K562 (cell line): Measurements from ENCODE around the gene SORCS2. TPM values are rescaled to one million over a fixed set of nuclear protein-coding genes. Genes with fewer than 3 reads are reported as not detected.
A peak's percentile ranks its signal among the peaks of the same experiment; 100 is the strongest.

Source experiments
- ATAC-seq: fragments of 200-7000 bp; cut with Tn5 transposase; 3 replicates; pipeline ENCODE4 v1.9.1; 2020; ENCODE audit warnings: moderate library complexity
- BruUV-seq: library from RNA; stranded (reverse); fragments of 400-500 nt; replicated peaks from 2 replicates; lab custom pipeline; 2021; lab: Mats Ljungman, UMichigan
- CTCF ChIA-PET: fragments of 300-600 bp; formaldehyde crosslinking; extraction: SDS; loops from one replicate; lab custom pipeline; 2021; ENCODE audit warnings: low intra/inter-chr PET ratio; lab: Yijun Ruan, JAX
- POLR2A ChIA-PET: fragments of 300-600, 350-650 bp; sonication (Branson Sonifier 250); formaldehyde crosslinking; extraction: SDS; loops from one replicate; lab custom pipeline; 2021; ENCODE audit warnings: antibody characterized with exemption, inconsistent platforms; lab: Yijun Ruan, JAX
- DNase-seq, 4 experiments: peaks; one replicate each; pipeline versions ENCODE4 v3.0.0 to v3.0.0-alpha.2; 2011 to 2018; ENCODE audit warnings: low spot score in 3 of 4, mixed read lengths in 3 of 4; ENCODE audit errors: extremely low read depth in 1 of 4
- FAIRE-seq: peaks from 2 replicates; lab custom pipeline; 2011; peaks lifted over from hg19 to GRCh38; lab: Jason Lieb, UNC
- H2AFZ ChIP-seq: 2 replicates; pipeline ENCODE4 v1.6.0; 2011; ENCODE audit warnings: low read depth, low read length, control low read depth, inconsistent platforms
- H3K27ac ChIP-seq: fragments of 200-600 bp; 3 replicates; pipeline ENCODE4 v1.8.0; 2011; ENCODE audit warnings: low read depth, mild to moderate bottlenecking, control low read depth, inconsistent platforms, low read length, moderate library complexity, mixed read lengths; ENCODE audit errors: extremely low read depth
- H3K27me3 ChIP-seq, 2 experiments: fragments of 300-600 bp in 1 of 2; 2 replicates in 1 of 2; 3 replicates in 1 of 2; pipeline versions ENCODE4 v1.6.0 to v1.8.0; 2011; ENCODE audit warnings: inconsistent platforms in 2 of 2, low read length in 2 of 2, mild to moderate bottlenecking in 1 of 2, mixed read lengths in 1 of 2, moderate library complexity in 1 of 2; ENCODE audit not compliant: control insufficient read depth in 2 of 2, insufficient read depth in 2 of 2
- H3K36me3 ChIP-seq: fragments of 300-600 bp; 3 replicates; pipeline ENCODE4 v1.8.0; 2011; ENCODE audit warnings: mild to moderate bottlenecking, low read length, inconsistent platforms; ENCODE audit not compliant: control insufficient read depth, insufficient read depth
- H3K4me1 ChIP-seq, 2 experiments: fragments of 200-600 bp in 1 of 2; replicated peaks in 1 of 2; 2 replicates in 1 of 2; 3 replicates in 1 of 2; pipeline versions ENCODE4 v1.5.1 to v1.8.0; 2011; ENCODE audit warnings: inconsistent platforms in 2 of 2, low read length in 2 of 2, mild to moderate bottlenecking in 1 of 2, mixed read lengths in 1 of 2, moderate library complexity in 1 of 2; ENCODE audit not compliant: control insufficient read depth in 2 of 2, insufficient read depth in 2 of 2
- H3K4me2 ChIP-seq: 2 replicates; pipeline ENCODE4 v1.6.1; 2011; ENCODE audit warnings: low read length, control low read depth, inconsistent platforms, mixed read lengths; ENCODE audit not compliant: insufficient read depth
- H3K4me3 ChIP-seq: fragments of 200-600 bp; sonication (generic), shearing (Covaris generic); 2 replicates; pipeline ENCODE4 v1.5.1; 2016; ENCODE audit warnings: control low read depth, inconsistent platforms
- H3K79me2 ChIP-seq: fragments of 200-600 bp; 3 replicates; pipeline ENCODE4 v1.8.0; 2011; ENCODE audit warnings: low read length, inconsistent platforms; ENCODE audit not compliant: control insufficient read depth, insufficient read depth
- H3K9ac ChIP-seq, 2 experiments: 2 replicates each; pipeline versions ENCODE4 v1.6.0 to v1.6.1; 2011; ENCODE audit warnings: low read depth in 2 of 2, low read length in 2 of 2, control low read depth in 1 of 2, inconsistent platforms in 1 of 2, mild to moderate bottlenecking in 1 of 2, mixed read lengths in 1 of 2; ENCODE audit not compliant: insufficient read depth in 1 of 2
- H3K9me1 ChIP-seq: one replicate; pipeline ENCODE4 v1.6.0; 2011; ENCODE audit warnings: inconsistent platforms, mild to moderate bottlenecking, low read length, moderate library complexity; ENCODE audit not compliant: control insufficient read depth, insufficient read depth
- H3K9me3 ChIP-seq: replicated peaks from 2 replicates; pipeline ENCODE4 v1.5.1; 2011; ENCODE audit warnings: low read depth, low read length, inconsistent platforms; ENCODE audit not compliant: control insufficient read depth, insufficient read depth
- H4K20me1 ChIP-seq: replicated peaks from 2 replicates; pipeline ENCODE4 v1.6.1; 2011; ENCODE audit warnings: low read length, inconsistent platforms, mixed read lengths; ENCODE audit not compliant: control insufficient read depth, insufficient read depth
- CAMTA2 ChIP-seq: fragments of 250-450 bp; sonication (Bioruptor Pico); conservative IDR thresholded peaks from 2 replicates; pipeline ENCODE4 v1.5.1; 2022
- ESRRA ChIP-seq: fragments of 450-650 bp; IDR thresholded peaks from 2 replicates; pipeline ENCODE4 v1.6.1; 2014; ENCODE audit warnings: low read depth, mild to moderate bottlenecking, moderate library complexity, borderline replicate concordance
- HLTF ChIP-seq: fragments of 450-650 bp; IDR thresholded peaks from 2 replicates; pipeline ENCODE4 v1.6.1; 2016
- NFIC ChIP-seq: fragments of 450-650 bp; IDR thresholded peaks from 2 replicates; pipeline ENCODE4 v1.6.1; 2017; ENCODE audit warnings: mild to moderate bottlenecking, inconsistent platforms
- SREBF1 ChIP-seq: fragments of 150-350 bp; IDR thresholded peaks from 2 replicates; pipeline ENCODE4 v1.6.1; 2014; ENCODE audit warnings: antibody characterized with exemption, low read depth, low read length, borderline replicate concordance
- SRF ChIP-seq, 2 experiments: fragments of 250-450, 450-650 bp in 1 of 2; sonication (Bioruptor Pico) in 1 of 2; sonication (generic) in 1 of 2; formaldehyde crosslinking; IDR thresholded peaks; 2 replicates each; pipeline versions ENCODE4 v1.5.0 to v1.5.1; 2020 to 2022; ENCODE audit warnings: mild to moderate bottlenecking in 1 of 2, missing genetic modification reagents in 1 of 2
- ZNF217 ChIP-seq: sonication (generic); formaldehyde crosslinking; IDR thresholded peaks from 2 replicates; pipeline ENCODE4 v1.8.0; 2022; ENCODE audit warnings: mild to moderate bottlenecking, missing genetic modification reagents
- ZNF224 ChIP-seq: sonication (generic); formaldehyde crosslinking; IDR thresholded peaks from 2 replicates; pipeline ENCODE4 v1.8.0; 2022; ENCODE audit warnings: mild to moderate bottlenecking, missing genetic modification reagents
- ZNF57 ChIP-seq: fragments of 450-650 bp; formaldehyde crosslinking; IDR thresholded peaks from 2 replicates; pipeline ENCODE4 v1.4.0; 2020; ENCODE audit warnings: mild to moderate bottlenecking, moderate library complexity
- WGBS: fragments of 100-300 bp; shearing (Covaris generic); methylation state at CpG from one replicate; pipeline ENCODE4 v1.1.6; 2016; ENCODE audit warnings: low coverage, mixed read lengths; ENCODE audit not compliant: insufficient coverage; ENCODE audit errors: missing lambda C conversion rate; 5-methylcytosine and 5-hydroxymethylcytosine counted together
- in situ Hi-C: fragments of 300-500 bp; cut with MboI; formaldehyde crosslinking; loops from 4 replicates; pipeline ENCODE4 v1.15.0; 2018; ENCODE audit warnings: inconsistent platforms, mixed read lengths
- intact Hi-C: fragments of 100-400 bp; cut with micrococcal nuclease; formaldehyde crosslinking; loops from 2 replicates; pipeline ENCODE4 v1.14.2; 2022
- polyA plus RNA-seq, 8 experiments: library from polyadenylated mRNA; depleted of rRNA in 4 of 8; stranded (reverse) in 5 of 8; unstranded in 3 of 8; fragments of >200 nt; fragmentation: Nextera tagmentation in 2 of 8; fragmentation: Illumina TruSeq in 1 of 8; extraction: Ambion mirVana in 2 of 8; extraction: Trizol in 1 of 8; gene quantifications; 2 replicates each; pipeline versions ENCODE4 v1.2.1 to v1.2.3, GENCODE V29; 2011 to 2014; ENCODE audit warnings: inconsistent platforms in 1 of 8, missing spikeins in 1 of 8
- total RNA-seq, 7 experiments: library from RNA; depleted of rRNA in 6 of 7; stranded (reverse); fragments of >200 nt in 6 of 7; fragmentation: Illumina TruSeq in 2 of 7; extraction: Trizol in 2 of 7; gene quantifications; 2 replicates each; pipeline versions ENCODE4 v1.2.1 to v1.2.3, GENCODE V29; 2011 to 2021; ENCODE audit warnings: low replicate concordance in 1 of 7
- TF ChIP-seq, protein P1 (sequence below), 2 experiments: fragments of 450-650 bp in 1 of 2; sonication (generic) in 1 of 2; formaldehyde crosslinking; conservative IDR thresholded peaks; 2 replicates each; pipeline versions ENCODE4 v1.4.0 to v1.8.1; 2020 to 2022; ENCODE audit warnings: mild to moderate bottlenecking in 1 of 2, missing genetic modification reagents in 1 of 2
- TF ChIP-seq, protein P2 (sequence below): sonication (generic); formaldehyde crosslinking; IDR thresholded peaks from 2 replicates; pipeline ENCODE4 v1.8.1; 2023; ENCODE audit warnings: mild to moderate bottlenecking, missing genetic modification reagents

SORCS2 gene
- total and polyA plus RNA-seq, 9 of the 15 experiments (the other 6 are each of a cell fraction or from before 2014, with no cell fraction given) = not detected

DNA sequence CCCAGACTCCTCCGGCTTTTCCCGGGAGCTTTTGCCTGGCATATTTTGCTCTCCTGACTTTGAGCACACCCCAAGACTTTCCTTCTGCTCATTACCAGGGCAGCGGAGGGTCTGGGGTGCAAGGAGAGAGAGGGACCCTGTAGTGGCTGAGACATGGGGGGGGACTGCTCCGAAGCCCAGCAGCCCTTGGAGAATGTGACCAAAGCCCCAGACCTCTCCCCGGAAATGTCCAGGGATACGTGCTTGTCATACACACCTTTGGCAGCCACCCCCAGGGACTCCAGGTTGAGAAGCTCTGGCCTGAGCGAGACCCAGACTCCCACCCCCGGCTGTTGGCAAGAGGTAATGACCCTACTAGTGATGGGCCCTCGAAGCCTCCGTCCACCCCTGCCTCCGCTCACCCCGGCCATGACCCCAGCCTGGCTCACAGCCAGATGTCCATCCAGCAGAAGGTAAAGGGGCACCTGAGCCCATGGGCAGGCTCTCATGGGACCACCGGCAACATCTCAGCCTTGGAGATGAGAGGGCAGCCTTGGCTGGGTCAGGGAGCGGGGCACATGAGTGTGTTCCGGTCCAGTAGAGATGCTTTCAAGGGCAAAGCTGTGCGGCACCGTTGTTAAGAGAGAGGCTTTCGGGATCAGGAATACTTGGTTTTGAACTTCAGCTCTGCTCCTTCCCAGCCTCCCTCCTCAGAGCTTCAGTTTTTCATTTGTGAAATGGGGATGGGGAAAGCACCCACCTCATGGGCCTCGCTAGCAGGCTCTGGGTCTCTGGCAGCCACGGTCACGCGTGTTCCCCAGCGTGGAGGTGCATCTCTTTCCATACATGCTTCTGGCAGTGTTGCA, 240.4 kb downstream of the SORCS2 start:
- H3K4me2 ChIP-seq = no peak overlapping the region
- TF ChIP-seq NFIC (peak; percentile 53), ZNF224 (no peak)
- H3K36me3 ChIP-seq = no peaks in the 10 kb centered on the region
- DNase-seq = no peak
- in situ Hi-C loops (no loop called here), intact Hi-C loops (no loop called here)
- no peak overlapping the region for H3K27ac ChIP-seq
- no peak overlapping the region for H3K9ac ChIP-seq
- ChIA-PET POLR2A (no interaction called here), CTCF (no interaction called here)
- H4K20me1 ChIP-seq = peaks cover 11% of the 10 kb centered on the region
- no peak overlapping the region for H3K4me3 ChIP-seq
- no peak for ATAC-seq
- no peaks in the 10 kb centered on the region for H3K79me2 ChIP-seq
- H3K9me1 ChIP-seq = no peaks in the 10 kb centered on the region
- no peaks in the 10 kb centered on the region for H3K9me3 ChIP-seq
- under 1% methylated on average over 20 of the region's 23 CpGs for WGBS
- no TSS peak for BruUV-seq
- peaks cover 0 to 7% of the 10 kb centered on the region in 2 experiments; a peak in 2 of 5 replicates for H3K4me1 ChIP-seq
- H3K27me3 ChIP-seq = peaks cover 0 to 61% of the 10 kb centered on the region in 2 experiments; a peak in 3 of 5 replicates
- H2AFZ ChIP-seq = no peak overlapping the region
- FAIRE-seq = no peak

DNA sequence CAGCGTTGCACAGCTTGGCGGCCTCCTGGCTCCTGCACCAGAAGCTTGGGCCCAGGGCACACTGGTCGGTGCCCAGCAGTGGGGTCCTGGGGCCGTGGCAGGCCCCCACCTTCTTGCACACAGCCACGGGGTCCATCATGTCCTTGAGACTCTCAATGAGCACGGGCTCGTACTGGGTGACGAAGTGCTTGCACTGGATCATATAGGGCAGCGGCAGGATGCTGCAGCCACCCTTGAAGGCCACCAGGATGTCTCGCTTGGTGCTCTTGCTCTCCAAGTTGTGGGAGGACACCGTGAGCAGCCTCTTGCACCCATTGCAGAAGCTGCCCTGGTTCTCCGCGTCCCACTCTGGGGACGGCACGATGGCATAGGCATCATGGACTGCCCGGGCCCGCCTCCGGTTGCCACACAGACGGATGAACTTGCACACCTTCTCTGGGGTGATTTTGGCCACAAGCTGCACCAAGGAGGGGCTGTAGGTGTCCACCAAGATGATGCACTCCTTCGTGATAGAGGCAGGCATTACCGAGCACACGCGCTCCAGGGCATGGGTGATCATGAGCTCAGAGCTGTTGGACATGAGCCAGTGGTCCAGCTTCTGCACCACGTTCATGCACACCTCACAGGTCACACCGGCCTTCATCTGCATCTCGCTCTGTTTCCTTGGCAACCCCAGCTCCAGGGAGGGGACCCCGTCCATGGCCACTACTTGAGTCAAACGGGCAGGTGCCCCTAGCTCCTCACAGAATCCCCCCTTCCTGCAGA, 241.2 kb downstream of the SORCS2 start:
- Histone ChIP-seq H3K27ac (no peak overlapping the region), H4K20me1 (peaks cover 11% of the 10 kb centered on the region), H2AFZ (no peak overlapping the region), H3K4me2 (no peak overlapping the region), H3K9me3 (no peaks in the 10 kb centered on the region), H3K9ac (no peak overlapping the region), H3K27me3 (peaks cover 0 to 54% of the 10 kb centered on the region in 2 experiments; a peak in 3 of 5 replicates), H3K4me1 (peaks cover 0 to 7% of the 10 kb centered on the region in 2 experiments; a peak in 2 of 5 replicates), H3K79me2 (no peaks in the 10 kb centered on the region), H3K4me3 (no peak overlapping the region), H3K36me3 (no peaks in the 10 kb centered on the region), H3K9me1 (no peaks in the 10 kb centered on the region)
- in situ Hi-C loops = no loop called here
- no peak for ATAC-seq
- DNase-seq = no peak
- no TSS peak for BruUV-seq
- intact Hi-C loops = no loop called here
- 0% methylated on average over 24 of the region's 28 CpGs for WGBS
- CTCF ChIA-PET = no interaction called here
- no peak for FAIRE-seq
- POLR2A ChIA-PET = interaction anchor here (0.6 to 0.7 kb wide), 2 partner anchors 250 to 315 kb away, joined by 3 read pairs; no protein-coding TSS in a partner anchor
- TF ChIP-seq SRF (CRISPR knock-in tag; IDR thresholded peaks at IDR 0.05) = no peak
- no peak for TF ChIP-seq CAMTA2 (CRISPR knock-in tag)
- no peak for TF ChIP-seq HLTF
- TF ChIP-seq ESRRA = no peak
- TF ChIP-seq, protein P1, sequence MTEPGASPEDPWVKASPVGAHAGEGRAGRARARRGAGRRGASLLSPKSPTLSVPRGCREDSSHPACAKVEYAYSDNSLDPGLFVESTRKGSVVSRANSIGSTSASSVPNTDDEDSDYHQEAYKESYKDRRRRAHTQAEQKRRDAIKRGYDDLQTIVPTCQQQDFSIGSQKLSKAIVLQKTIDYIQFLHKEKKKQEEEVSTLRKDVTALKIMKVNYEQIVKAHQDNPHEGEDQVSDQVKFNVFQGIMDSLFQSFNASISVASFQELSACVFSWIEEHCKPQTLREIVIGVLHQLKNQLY (CRISPR knock-in tag; conservative IDR thresholded peaks at IDR 0.05) = no peak
- no peak for TF ChIP-seq ZNF57
- no peak for TF ChIP-seq ZNF217
- TF ChIP-seq SREBF1 = no peak
- TF ChIP-seq, protein P2, sequence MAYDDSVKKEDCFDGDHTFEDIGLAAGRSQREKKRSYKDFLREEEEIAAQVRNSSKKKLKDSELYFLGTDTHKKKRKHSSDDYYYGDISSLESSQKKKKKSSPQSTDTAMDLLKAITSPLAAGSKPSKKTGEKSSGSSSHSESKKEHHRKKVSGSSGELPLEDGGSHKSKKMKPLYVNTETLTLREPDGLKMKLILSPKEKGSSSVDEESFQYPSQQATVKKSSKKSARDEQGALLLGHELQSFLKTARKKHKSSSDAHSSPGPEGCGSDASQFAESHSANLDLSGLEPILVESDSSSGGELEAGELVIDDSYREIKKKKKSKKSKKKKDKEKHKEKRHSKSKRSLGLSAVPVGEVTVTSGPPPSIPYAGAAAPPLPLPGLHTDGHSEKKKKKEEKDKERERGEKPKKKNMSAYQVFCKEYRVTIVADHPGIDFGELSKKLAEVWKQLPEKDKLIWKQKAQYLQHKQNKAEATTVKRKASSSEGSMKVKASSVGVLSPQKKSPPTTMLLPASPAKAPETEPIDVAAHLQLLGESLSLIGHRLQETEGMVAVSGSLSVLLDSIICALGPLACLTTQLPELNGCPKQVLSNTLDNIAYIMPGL = no peak
